Transverse colon (tissue), 4 donors: Measurements from ENCODE around the gene LRRC7.

Source experiments
- CTCF ChIP-seq, 5 experiments: fragments of 200-600 bp in 3 of 5; fragments of 450-650 bp in 2 of 5; sonication (generic) in 3 of 5; IDR thresholded peaks; 1 replicate in 2 of 5; 2 replicates in 3 of 5; pipeline ENCODE4 v1.5.1; 2016 to 2017; ENCODE audit warnings: antibody characterized with exemption in 5 of 5, inconsistent platforms in 3 of 5, mild to moderate bottlenecking in 2 of 5, moderate library complexity in 1 of 5
- EP300 ChIP-seq: sonication (generic); formaldehyde crosslinking; IDR thresholded peaks from one replicate; pipeline ENCODE4 v1.6.1; 2017; ENCODE audit warnings: antibody characterized with exemption, low read depth
- POLR2A ChIP-seq: fragments of 450-650 bp; IDR thresholded peaks from one replicate; pipeline ENCODE4 v1.6.1; 2016; ENCODE audit warnings: antibody characterized with exemption, mild to moderate bottlenecking, moderate library complexity
- POLR2AphosphoS5 ChIP-seq, 3 donors: sonication (generic); formaldehyde crosslinking; IDR thresholded peaks; one replicate each; pipeline ENCODE4 v1.6.1; 2016; ENCODE audit warnings: antibody characterized with exemption in 3 of 3

GRCh38 chr1:69791311-69791710 is 223.6 kb downstream of the LRRC7 start:
- TF ChIP-seq CTCF (IDR thresholded peaks at IDR 0.05) (no peak), POLR2AphosphoS5 (IDR thresholded peaks at IDR 0.05) (no peak), POLR2A (no peak), EP300 (no peak)
